SKM-1 treated with dmso at 0.1 percent for 144 hours (cell line): ENCODE results near the gene CDC42SE2.
A peak's percentile ranks its signal among the peaks of the same experiment; 100 is the strongest.

Source experiments
- DNase-seq: peaks from one replicate; lab custom pipeline; 2025; ENCODE audit not compliant: unreplicated experiment; lab: John Stamatoyannopoulos, UW

The CDC42SE2 gene

GRCh38 chr5:131263648-131264450 lies at the start of gene CDC42SE2:
Gene CDC42SE2 (plus strand): TSS chr5:131264053. CDS start chr5:131359494, 95,441 bp downstream.
- peak; percentile 83 for DNase-seq

- DNase-seq = no peak
Observed at GRCh38 chr5:131214609-131215227, 49.1 kb upstream of the CDC42SE2 start.

- DNase-seq = no peak
Observed at GRCh38 chr5:131217791-131218190, 46.1 kb upstream of the CDC42SE2 start.

- no peak for DNase-seq
Observed at GRCh38 chr5:131218392-131218791, 45.5 kb upstream of the CDC42SE2 start.

GRCh38 chr5:131220566-131220965 lies 43.3 kb upstream of the CDC42SE2 start:
- DNase-seq = no peak

GRCh38 chr5:131221008-131221703 lies 42.7 kb upstream of the CDC42SE2 start:
- no peak for DNase-seq

- DNase-seq = no peak
Observed at GRCh38 chr5:131221888-131222287, 42.0 kb upstream of the CDC42SE2 start.

- no peak for DNase-seq
Observed at GRCh38 chr5:131222731-131223130, 41.1 kb upstream of the CDC42SE2 start.

- DNase-seq = no peak
Observed at GRCh38 chr5:131223751-131224386, 40.0 kb upstream of the CDC42SE2 start.

GRCh38 chr5:131224387-131225201 lies 39.3 kb upstream of the CDC42SE2 start:
- peak; percentile 51 for DNase-seq

GRCh38 chr5:131225282-131225974 lies 38.4 kb upstream of the CDC42SE2 start:
- no peak for DNase-seq

GRCh38 chr5:131226899-131227298 lies 37.0 kb upstream of the CDC42SE2 start:
- DNase-seq = no peak

GRCh38 chr5:131228646-131229045 lies 35.2 kb upstream of the CDC42SE2 start:
- no peak for DNase-seq

GRCh38 chr5:131229623-131230022 lies 34.2 kb upstream of the CDC42SE2 start:
- no peak for DNase-seq

- DNase-seq = no peak
Observed at GRCh38 chr5:131230406-131230805, 33.4 kb upstream of the CDC42SE2 start.

- no peak for DNase-seq
Observed at GRCh38 chr5:131239686-131240085, 24.2 kb upstream of the CDC42SE2 start.

- no peak for DNase-seq
Observed at GRCh38 chr5:131242728-131243255, 21.1 kb upstream of the CDC42SE2 start.

- no peak for DNase-seq
Observed at GRCh38 chr5:131245312-131245711, 18.5 kb upstream of the CDC42SE2 start.

GRCh38 chr5:131245948-131246347 lies 17.9 kb upstream of the CDC42SE2 start:
- DNase-seq = no peak

GRCh38 chr5:131246504-131246903 lies 17.3 kb upstream of the CDC42SE2 start:
- no peak for DNase-seq
